Measurements from ENCODE around the gene PEX10.

Gene PEX10

DNA sequence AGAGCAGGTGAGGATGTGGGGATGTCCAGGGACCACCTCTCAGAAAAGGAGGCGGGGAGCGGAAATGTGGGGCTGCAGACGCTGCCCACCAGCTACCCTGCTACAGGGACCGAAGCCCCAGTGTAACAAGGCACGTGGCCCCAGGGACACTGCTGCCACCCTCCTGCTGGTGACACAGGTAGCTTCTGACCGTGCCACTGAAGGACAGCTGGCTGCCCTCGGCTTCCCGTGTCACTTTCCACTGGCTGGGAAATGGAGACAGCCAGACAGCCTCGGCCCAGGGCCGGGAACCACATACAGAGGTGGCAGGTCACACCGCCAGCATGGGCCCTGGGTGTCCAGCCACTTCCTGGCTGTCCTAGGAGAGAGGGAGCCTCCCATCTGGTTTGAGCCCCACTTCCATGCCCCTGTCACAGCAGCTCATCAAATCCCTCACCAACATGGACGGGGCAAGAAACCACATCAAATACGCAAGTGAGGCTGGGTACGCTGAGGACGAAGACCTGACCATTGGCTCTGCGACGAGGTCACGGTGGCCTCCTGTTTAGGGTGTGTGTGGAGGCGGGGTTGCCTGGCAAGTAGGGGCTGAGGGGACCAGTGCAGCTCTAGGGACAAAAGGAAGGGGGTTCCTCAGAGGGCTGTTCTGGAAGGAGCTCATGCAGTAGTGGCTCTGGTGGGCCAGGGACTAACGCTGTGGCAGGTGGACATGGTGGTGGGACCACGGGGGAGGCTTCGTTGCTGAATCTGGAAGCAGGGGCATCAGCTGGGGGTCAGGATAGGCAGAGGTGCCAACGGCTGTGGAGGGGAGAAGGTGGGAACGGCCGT, 5.0 kb downstream of the PEX10 start:
- no peaks in the 10 kb centered on the region for H3F3A ChIP-seq (ENCODE audit: low read depth)
- no peak overlapping the region for H3K9ac ChIP-seq (ENCODE audit: low read depth, low read length, poor library complexity, severe bottlenecking)
- H3K27me3 ChIP-seq (ENCODE audit: insufficient read depth, low read length, poor library complexity, severe bottlenecking) = no peaks in the 10 kb centered on the region
- no peak overlapping the region for H3K4me2 ChIP-seq (ENCODE audit: low read depth, low read length, poor library complexity, severe bottlenecking)
- no peaks in the 10 kb centered on the region for H3K4me1 ChIP-seq (ENCODE audit: insufficient read depth, low read length, poor library complexity, severe bottlenecking)
- no peaks in the 10 kb centered on the region for H3K9me2 ChIP-seq (replicated peaks; ENCODE audit: low read depth, low read length)
- peaks cover 8% of the 10 kb centered on the region; the same call in 1 of the 2 replicates for H3K79me2 ChIP-seq (ENCODE audit: insufficient read depth, low read length)
- H4K20me1 ChIP-seq (ENCODE audit: insufficient read depth, low read length, poor library complexity, severe bottlenecking) = no peaks in the 10 kb centered on the region
- H3K4me3 ChIP-seq (ENCODE audit: low read length, poor library complexity, severe bottlenecking) = no peak overlapping the region
- TF ChIP-seq, protein P1, sequence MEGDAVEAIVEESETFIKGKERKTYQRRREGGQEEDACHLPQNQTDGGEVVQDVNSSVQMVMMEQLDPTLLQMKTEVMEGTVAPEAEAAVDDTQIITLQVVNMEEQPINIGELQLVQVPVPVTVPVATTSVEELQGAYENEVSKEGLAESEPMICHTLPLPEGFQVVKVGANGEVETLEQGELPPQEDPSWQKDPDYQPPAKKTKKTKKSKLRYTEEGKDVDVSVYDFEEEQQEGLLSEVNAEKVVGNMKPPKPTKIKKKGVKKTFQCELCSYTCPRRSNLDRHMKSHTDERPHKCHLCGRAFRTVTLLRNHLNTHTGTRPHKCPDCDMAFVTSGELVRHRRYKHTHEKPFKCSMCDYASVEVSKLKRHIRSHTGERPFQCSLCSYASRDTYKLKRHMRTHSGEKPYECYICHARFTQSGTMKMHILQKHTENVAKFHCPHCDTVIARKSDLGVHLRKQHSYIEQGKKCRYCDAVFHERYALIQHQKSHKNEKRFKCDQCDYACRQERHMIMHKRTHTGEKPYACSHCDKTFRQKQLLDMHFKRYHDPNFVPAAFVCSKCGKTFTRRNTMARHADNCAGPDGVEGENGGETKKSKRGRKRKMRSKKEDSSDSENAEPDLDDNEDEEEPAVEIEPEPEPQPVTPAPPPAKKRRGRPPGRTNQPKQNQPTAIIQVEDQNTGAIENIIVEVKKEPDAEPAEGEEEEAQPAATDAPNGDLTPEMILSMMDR (conservative IDR thresholded peaks at IDR 0.05; ENCODE audit: low read length) = no peak
- TF ChIP-seq EZH2phosphoT487 (IDR thresholded peaks at IDR 0.05; ENCODE audit: borderline replicate concordance) = no peak
- H3K36me3 ChIP-seq (ENCODE audit: insufficient read depth, low read length) = peaks cover 26% of the 10 kb centered on the region; the same call in 1 of the 2 replicates
- no peak overlapping the region for H2AFZ ChIP-seq (ENCODE audit: low read length)
- H3K9me3 ChIP-seq (ENCODE audit: insufficient read depth, low read depth, low read length) = no peaks in the 10 kb centered on the region

DNA sequence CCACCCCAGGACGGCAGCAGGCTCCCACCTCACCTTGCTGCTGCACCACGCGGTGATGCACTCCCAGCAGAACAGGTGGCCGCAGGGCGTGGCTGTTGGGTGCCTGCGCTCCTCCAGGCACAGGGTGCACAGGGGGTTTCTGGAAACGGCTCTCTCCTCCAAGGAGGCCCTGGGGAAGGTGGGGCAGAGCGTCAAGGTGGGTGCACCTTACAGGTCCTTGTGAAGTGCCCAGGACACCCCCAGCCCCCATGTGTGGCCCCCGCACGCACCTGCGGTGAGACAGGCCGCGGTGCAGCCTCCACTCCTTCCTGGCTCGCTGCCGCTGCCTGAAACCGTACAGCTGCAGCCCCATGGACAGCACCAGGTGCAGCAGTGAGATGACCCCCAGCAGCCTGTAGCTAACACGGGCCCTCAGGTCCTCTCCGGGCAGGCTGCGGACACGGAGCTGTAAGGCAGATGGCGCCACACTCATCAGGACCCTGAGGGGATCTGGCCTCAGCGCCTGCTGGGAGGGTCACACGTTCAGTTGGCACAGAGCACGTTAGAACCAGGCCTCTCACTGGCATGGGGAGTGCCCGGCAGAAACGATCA, 5.8 kb downstream of the PEX10 start:
- H3K4me1 ChIP-seq (ENCODE audit: insufficient read depth, low read length, poor library complexity, severe bottlenecking) = no peaks in the 10 kb centered on the region
- peaks cover 31% of the 10 kb centered on the region; the same call in 1 of the 2 replicates for H3K36me3 ChIP-seq (ENCODE audit: insufficient read depth, low read length)
- no peak overlapping the region for H2AFZ ChIP-seq (ENCODE audit: low read length)
- no peaks in the 10 kb centered on the region for H3F3A ChIP-seq (ENCODE audit: low read depth)
- H3K9me3 ChIP-seq (ENCODE audit: insufficient read depth, low read depth, low read length) = no peaks in the 10 kb centered on the region
- H3K9me2 ChIP-seq (replicated peaks; ENCODE audit: low read depth, low read length) = no peaks in the 10 kb centered on the region
- no peak overlapping the region for H3K4me2 ChIP-seq (ENCODE audit: low read depth, low read length, poor library complexity, severe bottlenecking)
- peaks cover 5% of the 10 kb centered on the region for H4K20me1 ChIP-seq (ENCODE audit: insufficient read depth, low read length, poor library complexity, severe bottlenecking)
- peaks cover 1% of the 10 kb centered on the region; the same call in 1 of the 2 replicates for H3K79me2 ChIP-seq (ENCODE audit: insufficient read depth, low read length)
- H3K27me3 ChIP-seq (ENCODE audit: insufficient read depth, low read length, poor library complexity, severe bottlenecking) = no peaks in the 10 kb centered on the region
- H3K9ac ChIP-seq (ENCODE audit: low read depth, low read length, poor library complexity, severe bottlenecking) = no peak overlapping the region
- no peak overlapping the region for H3K4me3 ChIP-seq (ENCODE audit: low read length, poor library complexity, severe bottlenecking)
- TF ChIP-seq EZH2phosphoT487 (IDR thresholded peaks at IDR 0.05; ENCODE audit: borderline replicate concordance) = no peak
- TF ChIP-seq, protein P1 (conservative IDR thresholded peaks at IDR 0.05; ENCODE audit: low read length) = no peak; the same call in 1 of the 2 replicates

DNA sequence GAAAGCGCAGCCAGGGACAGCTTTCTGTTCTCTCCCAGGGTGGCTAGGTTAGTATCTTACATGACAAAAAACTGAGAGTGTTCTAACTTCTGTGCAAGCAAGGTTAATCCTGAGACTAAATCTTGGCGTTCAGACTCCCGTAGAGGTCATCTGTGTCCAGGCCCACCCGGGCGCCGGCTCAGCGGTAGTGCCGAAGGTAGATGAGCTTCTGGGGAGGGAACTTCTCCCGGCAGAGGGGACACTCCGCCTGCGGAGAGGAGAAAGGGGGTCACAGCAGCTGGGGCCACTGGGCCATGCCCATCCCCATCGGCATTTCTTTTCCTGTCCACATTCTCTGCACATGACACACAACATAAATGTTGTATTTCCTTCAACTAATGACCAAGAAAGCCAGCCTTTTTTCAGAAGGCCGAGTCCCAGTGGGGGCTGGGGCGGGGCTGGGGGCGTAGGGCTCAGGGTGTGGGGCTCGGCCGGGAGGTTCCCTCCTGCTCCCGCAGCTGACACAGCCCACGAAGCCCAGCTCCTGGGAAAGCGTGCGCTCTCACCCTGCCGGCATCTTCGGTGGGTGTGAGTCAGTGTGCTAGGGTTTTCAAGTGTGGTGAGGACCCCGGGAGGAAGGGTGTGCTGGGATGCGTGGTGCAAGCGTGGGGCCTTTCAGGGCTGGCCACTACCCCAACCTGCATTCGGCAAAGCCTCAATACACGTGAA, 6.6 kb downstream of the PEX10 start:
- Histone ChIP-seq H3K36me3 (ENCODE audit: insufficient read depth, low read length) (peaks cover 31% of the 10 kb centered on the region; the same call in 1 of the 2 replicates), H4K20me1 (ENCODE audit: insufficient read depth, low read length, poor library complexity, severe bottlenecking) (peaks cover 5% of the 10 kb centered on the region), H3K27me3 (ENCODE audit: insufficient read depth, low read length, poor library complexity, severe bottlenecking) (no peaks in the 10 kb centered on the region), H3K4me3 (ENCODE audit: low read length, poor library complexity, severe bottlenecking) (no peak overlapping the region), H3K79me2 (ENCODE audit: insufficient read depth, low read length) (no peaks in the 10 kb centered on the region), H3F3A (ENCODE audit: low read depth) (no peaks in the 10 kb centered on the region), H2AFZ (ENCODE audit: low read length) (no peak overlapping the region), H3K4me2 (ENCODE audit: low read depth, low read length, poor library complexity, severe bottlenecking) (no peak overlapping the region), H3K4me1 (ENCODE audit: insufficient read depth, low read length, poor library complexity, severe bottlenecking) (no peaks in the 10 kb centered on the region), H3K9me3 (ENCODE audit: insufficient read depth, low read depth, low read length) (no peaks in the 10 kb centered on the region), H3K9me2 (replicated peaks; ENCODE audit: low read depth, low read length) (no peaks in the 10 kb centered on the region), H3K9ac (ENCODE audit: low read depth, low read length, poor library complexity, severe bottlenecking) (no peak overlapping the region)
- TF ChIP-seq, protein P1 (conservative IDR thresholded peaks at IDR 0.05; ENCODE audit: low read length) = no peak
- TF ChIP-seq EZH2phosphoT487 (IDR thresholded peaks at IDR 0.05; ENCODE audit: borderline replicate concordance) = no peak

Data from Loucy (cell line).